Adrenal gland (tissue), 5 donors: Measurements from ENCODE around the gene LRRC4C.

Experiments
- POLR2A ChIP-seq, 2 donors: fragments of 450-650 bp; IDR thresholded peaks; one replicate each; pipeline ENCODE4 v1.6.1; 2017; ENCODE audit warnings: antibody characterized with exemption in 2 of 2, mild to moderate bottlenecking in 2 of 2, moderate library complexity in 1 of 2
- TF ChIP-seq, protein P1 (sequence below), 6 experiments: fragments of 450-650 bp in 4 of 6; fragments of 200-600 bp in 2 of 6; sonication (generic) in 1 of 6; IDR thresholded peaks; 1 replicate in 5 of 6; 2 replicates in 1 of 6; pipeline versions ENCODE4 v1.5.1 to v1.8.0; 2016 to 2021; ENCODE audit warnings: antibody characterized with exemption in 6 of 6, mild to moderate bottlenecking in 2 of 6, moderate library complexity in 1 of 6
- donor health status: DM: no; HTN: no; CAD: no.

DNA sequence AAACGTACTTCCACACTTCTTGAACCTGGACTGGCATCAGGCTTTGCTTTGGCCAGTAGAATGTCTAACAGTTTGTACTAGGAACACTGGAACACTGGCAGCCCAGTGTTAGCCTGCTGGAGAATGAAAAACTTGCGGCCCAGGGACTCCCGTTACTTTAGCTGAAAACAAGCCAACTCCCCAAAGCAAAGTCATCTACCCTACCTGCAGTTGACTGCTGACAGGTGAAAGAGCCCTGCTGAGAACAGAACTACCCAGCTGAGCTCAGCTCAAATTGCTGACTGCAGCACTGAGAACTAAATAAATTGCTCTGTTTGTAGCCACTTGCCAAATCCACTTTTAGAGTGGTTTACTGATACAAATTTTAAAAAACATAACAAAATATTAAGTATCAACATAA lies 342.5 kb downstream of the LRRC4C start:
- TF ChIP-seq, protein P1, sequence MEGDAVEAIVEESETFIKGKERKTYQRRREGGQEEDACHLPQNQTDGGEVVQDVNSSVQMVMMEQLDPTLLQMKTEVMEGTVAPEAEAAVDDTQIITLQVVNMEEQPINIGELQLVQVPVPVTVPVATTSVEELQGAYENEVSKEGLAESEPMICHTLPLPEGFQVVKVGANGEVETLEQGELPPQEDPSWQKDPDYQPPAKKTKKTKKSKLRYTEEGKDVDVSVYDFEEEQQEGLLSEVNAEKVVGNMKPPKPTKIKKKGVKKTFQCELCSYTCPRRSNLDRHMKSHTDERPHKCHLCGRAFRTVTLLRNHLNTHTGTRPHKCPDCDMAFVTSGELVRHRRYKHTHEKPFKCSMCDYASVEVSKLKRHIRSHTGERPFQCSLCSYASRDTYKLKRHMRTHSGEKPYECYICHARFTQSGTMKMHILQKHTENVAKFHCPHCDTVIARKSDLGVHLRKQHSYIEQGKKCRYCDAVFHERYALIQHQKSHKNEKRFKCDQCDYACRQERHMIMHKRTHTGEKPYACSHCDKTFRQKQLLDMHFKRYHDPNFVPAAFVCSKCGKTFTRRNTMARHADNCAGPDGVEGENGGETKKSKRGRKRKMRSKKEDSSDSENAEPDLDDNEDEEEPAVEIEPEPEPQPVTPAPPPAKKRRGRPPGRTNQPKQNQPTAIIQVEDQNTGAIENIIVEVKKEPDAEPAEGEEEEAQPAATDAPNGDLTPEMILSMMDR (IDR thresholded peaks at IDR 0.05), result no peak
- no peak for TF ChIP-seq POLR2A (IDR thresholded peaks at IDR 0.05)
